GM03348 (cell line): ENCODE results near the gene SPDYE16.
A peak's percentile ranks its signal among the peaks of the same experiment; 100 is the strongest.
"Not testable (repeated sequence)": the region's sequence is repeated elsewhere in the genome, so short reads cannot be mapped to it uniquely, and the experiment has no call there.

Source experiments
- DNase-seq: peaks from one replicate; pipeline ENCODE4 v3.0.0; 2012; ENCODE audit warnings: low spot score

Gene SPDYE16

GRCh38 chr7:76543197-76543596 is at the start of gene SPDYE16:
SPDYE16 (minus strand) TSS chr7:76543297; CDS start chr7:76541459, 1,838 bp downstream.
- DNase-seq = not testable (repeated sequence)

- not testable (repeated sequence) for DNase-seq
Observed at GRCh38 chr7:76592694-76593093, 49.6 kb upstream of the SPDYE16 start.

GRCh38 chr7:76591602-76592304 is 48.7 kb upstream of the SPDYE16 start:
- DNase-seq = not testable (repeated sequence)

- not testable (repeated sequence) for DNase-seq
Observed at GRCh38 chr7:76591033-76591432, 47.9 kb upstream of the SPDYE16 start.

- DNase-seq = not testable (repeated sequence)
Observed at GRCh38 chr7:76588586-76588985, 45.5 kb upstream of the SPDYE16 start.

- not testable (repeated sequence) for DNase-seq
Observed at GRCh38 chr7:76586585-76587315, 43.7 kb upstream of the SPDYE16 start.

- DNase-seq = peak; percentile 9
Observed at GRCh38 chr7:76583636-76584281, 40.7 kb upstream of the SPDYE16 start.

GRCh38 chr7:76582848-76583631 is 39.9 kb upstream of the SPDYE16 start:
- not testable (repeated sequence) for DNase-seq

- not testable (repeated sequence) for DNase-seq
Observed at GRCh38 chr7:76575919-76576655, 33.0 kb upstream of the SPDYE16 start.

GRCh38 chr7:76575431-76575830 is 32.3 kb upstream of the SPDYE16 start:
- not testable (repeated sequence) for DNase-seq

GRCh38 chr7:76572296-76572695 is 29.2 kb upstream of the SPDYE16 start:
- not testable (repeated sequence) for DNase-seq

- DNase-seq = peak; percentile 1
Observed at GRCh38 chr7:76570324-76570775, 27.3 kb upstream of the SPDYE16 start.

- DNase-seq = not testable (repeated sequence)
Observed at GRCh38 chr7:76568742-76569141, 25.6 kb upstream of the SPDYE16 start.

GRCh38 chr7:76567753-76568152 is 24.7 kb upstream of the SPDYE16 start:
- not testable (repeated sequence) for DNase-seq

- DNase-seq = not testable (repeated sequence)
Observed at GRCh38 chr7:76567311-76567710, 24.2 kb upstream of the SPDYE16 start.

- not testable (repeated sequence) for DNase-seq
Observed at GRCh38 chr7:76565001-76565400, 21.9 kb upstream of the SPDYE16 start.

GRCh38 chr7:76561342-76561741 is 18.2 kb upstream of the SPDYE16 start:
- not testable (repeated sequence) for DNase-seq

GRCh38 chr7:76560157-76560556 is 17.1 kb upstream of the SPDYE16 start:
- DNase-seq = not testable (repeated sequence)

- not testable (repeated sequence) for DNase-seq
Observed at GRCh38 chr7:76559685-76560084, 16.6 kb upstream of the SPDYE16 start.

GRCh38 chr7:76551992-76552391 is 8.9 kb upstream of the SPDYE16 start:
- not testable (repeated sequence) for DNase-seq

GRCh38 chr7:76549855-76550248 is 6.8 kb upstream of the SPDYE16 start:
- DNase-seq = peak; percentile 2
